Occipital lobe (tissue), 2 donors: ENCODE data around the gene ALK. TPM values are rescaled to one million over a fixed set of nuclear protein-coding genes. Genes with fewer than 3 reads are reported as not detected.

Experiments used
- DNase-seq: peaks from one replicate; lab custom pipeline; 2025; lab: John Stamatoyannopoulos, UW
- total RNA-seq: library from RNA; depleted of rRNA; stranded (reverse); fragments of >200 nt; gene quantifications from one replicate; pipeline ENCODE4 v1.2.3, GENCODE V29; 2014

Gene ALK
- total RNA-seq, 1 donor from 2014 or later = 0.78 TPM

DNA sequence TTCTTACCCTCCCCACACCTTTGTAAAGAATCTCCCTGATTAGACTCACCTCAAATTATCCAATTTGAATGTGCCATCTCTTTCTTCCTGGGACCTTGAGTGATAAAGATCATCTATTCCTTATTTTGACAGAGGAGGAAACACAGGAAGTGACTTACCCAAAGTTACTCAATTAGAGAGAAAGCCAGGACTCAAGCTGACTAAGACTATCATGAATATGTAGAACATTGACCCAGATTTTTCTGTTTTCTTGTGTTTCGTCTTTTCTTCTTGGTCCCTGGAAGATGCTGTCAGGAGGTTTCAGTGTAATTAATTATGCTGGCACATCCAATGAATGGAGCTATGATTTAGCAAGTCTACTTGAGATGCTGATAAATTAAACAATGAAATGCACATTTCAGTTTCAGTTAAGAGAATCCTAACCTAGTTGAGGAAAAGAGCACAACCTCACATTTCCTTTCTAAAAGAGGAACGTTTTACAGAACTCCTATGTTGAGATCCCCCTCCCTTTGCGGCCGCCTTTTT is 425.8 kb downstream of the ALK start:
- DNase-seq = no peak

DNA sequence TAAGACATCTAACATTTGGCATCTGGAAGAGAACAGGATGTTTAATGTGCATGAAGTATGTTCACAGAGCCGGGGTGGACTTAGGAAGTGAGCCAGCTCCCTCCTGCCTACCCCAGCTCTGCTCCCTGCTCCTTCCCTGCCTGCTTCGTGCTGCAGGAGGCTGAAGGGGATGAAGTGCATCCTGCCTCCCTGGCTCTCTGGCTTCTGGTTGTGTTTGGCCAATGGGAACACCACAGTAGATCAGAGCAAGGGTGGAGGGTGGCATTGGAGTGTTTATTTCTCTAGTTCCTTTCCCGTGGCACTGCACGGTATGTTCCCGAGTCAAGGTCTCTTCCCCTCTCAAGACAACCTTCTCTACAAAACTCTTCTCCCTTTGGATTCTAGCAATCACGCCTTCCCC is 426.3 kb downstream of the ALK start:
- DNase-seq = no peak

DNA sequence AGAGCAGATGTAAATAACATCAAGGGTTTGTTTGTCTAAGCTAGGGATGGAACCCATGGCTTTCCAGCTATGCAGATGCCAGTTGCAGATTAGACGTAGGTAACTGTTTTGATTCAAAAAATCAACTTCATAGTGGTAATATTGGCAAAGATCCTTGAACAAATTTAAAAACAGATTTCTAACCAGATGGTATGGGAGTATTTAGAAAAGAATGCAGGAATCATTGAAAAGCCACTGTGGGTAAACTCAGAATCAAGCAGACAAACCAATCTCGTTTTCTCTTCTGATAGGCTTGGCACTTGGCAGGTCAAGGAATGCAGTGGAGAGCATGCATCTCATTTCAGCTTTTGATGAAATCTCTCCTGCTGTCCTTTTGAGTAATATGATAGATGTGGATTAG is 428.7 kb downstream of the ALK start:
- no peak for DNase-seq

DNA sequence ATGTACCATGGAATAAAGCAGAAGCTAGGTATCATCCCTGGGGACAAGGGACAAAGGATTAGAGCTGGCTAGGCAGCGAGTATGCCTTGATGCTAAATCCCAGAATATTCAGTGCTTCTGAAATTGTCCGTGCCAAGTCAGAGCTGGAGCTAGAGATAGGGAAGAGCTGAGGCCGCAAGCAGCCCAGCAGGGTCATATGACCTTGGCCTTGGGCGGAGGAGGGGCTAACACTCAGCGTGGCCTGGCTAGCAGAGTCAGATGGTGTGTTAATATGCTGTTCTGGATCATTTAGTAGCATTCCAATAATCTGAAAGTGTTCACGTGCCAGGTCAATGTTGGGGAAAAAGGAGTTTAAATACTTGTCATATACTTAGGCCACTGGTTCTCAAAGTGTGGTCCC is 431.3 kb downstream of the ALK start:
- DNase-seq = no peak

DNA sequence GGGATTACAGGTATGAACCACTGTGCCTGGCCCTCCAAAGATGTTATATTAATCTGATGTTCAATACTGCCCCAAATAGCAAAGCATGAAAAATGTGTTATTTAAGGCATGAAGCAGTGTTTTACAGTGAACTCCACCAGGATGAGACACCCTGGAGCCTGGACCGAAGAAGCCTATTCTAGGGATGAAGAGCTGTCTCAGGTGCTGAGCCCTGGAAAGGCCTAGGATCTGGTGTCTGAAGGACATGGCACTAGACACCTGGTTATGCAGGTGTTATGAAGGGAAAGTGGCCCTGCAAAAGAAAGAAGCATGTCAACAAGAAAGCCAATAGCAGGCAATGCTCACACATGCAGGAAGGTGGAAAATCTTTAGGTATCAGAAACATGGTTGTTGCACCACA is 431.8 kb downstream of the ALK start:
- DNase-seq = no peak

DNA sequence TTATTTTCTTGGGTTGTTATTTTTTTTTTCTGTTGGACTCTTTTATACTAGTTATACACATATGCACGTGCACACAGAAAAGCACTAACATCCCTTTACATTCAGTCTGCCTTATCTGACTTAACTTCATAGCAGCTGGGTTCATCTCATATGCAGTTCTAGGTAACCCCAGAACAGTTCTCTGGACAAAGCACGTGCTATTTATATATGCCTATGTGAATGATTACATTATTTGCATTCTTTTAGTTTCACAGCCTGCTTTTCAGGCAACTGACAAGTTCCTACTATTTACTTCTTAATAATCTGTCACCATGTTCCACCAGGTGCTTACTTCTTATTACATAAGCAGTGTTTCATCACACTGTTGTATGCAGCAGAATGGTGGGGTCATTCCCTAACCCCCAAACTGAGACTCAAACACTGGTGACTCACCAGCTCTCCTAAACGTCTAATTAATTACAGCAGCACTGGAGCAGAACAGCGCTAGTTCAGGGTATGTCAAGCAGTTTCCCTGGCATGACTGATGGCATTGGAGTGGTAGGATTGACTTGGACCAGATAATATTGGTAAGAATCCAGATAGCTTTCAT is 433.3 kb downstream of the ALK start:
- DNase-seq = no peak

DNA sequence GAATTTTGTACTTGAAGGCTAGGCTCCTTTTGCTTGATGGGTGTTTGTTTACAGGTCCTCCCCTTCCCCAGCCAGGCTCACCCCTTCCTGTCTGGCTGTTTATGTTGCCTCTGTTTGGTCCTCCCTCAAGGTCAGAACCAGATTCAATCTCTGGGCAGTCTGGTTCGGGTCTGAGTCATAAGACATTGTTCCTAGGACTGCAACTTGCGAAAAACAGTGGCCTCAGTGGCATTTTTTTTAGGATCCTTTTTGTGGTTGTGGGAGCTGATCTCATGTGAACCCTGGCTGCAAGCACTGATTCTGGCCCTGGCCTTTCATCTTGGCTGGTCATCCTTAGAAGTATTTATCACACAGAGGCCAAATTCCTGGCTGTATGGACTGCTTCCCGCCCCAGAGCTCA is 435.8 kb downstream of the ALK start:
- no peak for DNase-seq

DNA sequence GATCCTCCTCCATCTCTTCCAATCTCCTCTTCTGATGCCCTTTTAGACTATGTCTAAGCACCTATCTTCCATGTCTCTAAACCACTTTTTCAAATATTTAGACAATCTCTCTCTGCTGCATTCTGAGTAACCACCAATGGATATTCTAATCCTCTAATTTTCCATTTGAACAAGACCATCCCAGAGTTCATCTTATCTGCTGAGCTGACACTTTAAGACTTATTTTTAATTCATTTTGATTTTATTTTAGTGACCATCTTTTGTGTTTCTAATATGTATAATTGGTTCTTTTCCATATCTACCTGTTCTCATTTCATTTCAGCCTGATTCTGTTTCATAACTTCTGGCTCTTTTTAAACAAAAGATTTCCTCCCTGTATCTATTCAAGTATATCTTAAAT is 436.3 kb downstream of the ALK start:
- no peak for DNase-seq

DNA sequence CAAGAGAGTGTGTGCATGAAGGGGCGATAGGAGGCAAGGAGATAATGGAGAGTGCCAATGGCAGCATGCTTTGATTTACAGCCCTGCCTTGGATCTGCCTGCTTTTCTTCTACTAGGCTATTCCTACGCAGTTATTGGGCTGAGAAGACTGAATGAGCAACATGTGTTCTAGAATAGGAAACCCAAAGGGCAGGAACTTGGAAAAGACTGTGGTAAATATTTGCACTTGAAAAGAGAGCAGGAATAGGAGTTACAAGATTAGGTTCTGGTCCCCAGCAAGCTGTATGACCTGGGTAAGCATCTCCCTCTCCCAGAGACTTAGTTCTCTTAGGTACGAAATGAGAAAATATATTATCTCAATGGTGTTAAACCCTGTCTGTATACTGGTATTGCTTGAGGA is 438.5 kb downstream of the ALK start:
- no peak for DNase-seq

DNA sequence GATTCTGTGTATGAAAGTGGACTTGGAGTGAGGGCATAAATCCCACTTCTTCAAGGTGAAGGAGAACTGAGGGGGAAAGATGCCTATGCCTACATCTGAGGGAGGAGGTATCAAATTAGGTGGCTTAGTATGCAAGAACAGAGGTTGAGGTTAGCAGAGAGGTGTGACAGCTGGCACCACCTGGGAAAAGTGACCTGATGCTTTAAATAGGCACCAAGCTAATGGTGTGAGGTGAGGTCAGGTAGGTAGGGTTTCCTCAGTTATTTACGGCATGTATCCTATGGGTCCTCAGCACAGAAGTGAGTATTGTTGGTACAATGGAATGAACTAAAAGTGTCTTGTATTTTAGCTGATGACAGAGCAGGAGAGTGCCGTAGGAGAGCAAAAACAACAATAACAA is 439.0 kb downstream of the ALK start:
- DNase-seq = no peak

DNA sequence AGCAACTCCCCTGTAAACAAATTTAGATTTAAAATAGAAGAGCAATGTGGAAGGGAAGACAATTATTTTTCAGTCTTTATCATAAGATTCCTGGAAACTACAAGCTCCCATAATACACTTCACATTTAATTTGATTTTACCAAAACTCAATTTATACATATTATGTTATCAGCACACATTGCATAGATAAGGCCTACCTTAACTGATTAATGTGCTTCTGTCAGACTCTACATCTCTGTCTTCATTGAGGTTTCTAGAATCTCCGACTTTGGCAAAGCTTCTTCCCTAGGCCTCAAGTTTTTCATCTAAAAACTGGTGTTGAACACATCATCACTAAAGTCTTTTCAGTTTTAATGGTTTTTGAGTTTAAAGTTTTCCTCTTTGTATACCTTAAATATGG is 440.1 kb downstream of the ALK start:
- no peak for DNase-seq

DNA sequence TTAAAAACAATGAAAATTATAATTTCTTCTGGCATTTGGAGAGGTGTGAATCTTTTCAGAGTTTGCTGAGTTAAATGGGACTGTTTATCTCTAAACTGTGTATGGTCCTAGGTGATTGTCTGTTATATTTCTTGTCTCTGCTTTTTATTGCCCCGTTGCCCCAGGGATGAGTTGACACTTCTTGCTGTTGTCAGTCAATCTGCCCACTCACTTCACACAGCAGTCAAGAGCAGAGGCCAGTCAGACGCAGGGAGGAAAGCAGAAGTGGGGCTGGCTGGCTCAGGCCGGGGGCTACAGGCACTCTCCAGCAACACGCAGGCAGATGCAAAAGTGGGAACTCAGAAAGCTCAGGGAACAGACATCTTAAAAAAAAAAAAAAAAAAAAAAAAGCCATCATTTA is 441.0 kb downstream of the ALK start:
- DNase-seq = no peak

DNA sequence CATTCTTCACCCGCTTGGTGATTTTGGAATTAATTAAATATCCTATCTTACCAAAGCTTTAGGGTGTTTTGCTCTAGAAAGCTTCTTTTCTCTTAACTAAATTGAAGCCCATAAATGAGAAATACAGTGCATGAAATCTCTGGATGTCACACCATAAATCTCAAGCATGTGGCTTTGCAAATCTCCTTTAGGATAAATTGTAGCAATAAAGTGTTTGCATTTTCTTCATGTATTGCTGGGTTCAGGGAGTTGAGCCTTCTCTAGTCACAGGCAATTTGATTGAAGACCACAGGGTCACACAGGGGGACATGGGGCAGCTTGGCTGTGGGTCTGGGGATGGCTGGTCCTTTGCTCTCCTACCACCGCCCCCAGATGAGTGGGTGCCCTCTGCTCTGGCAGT is 442.0 kb downstream of the ALK start:
- no peak for DNase-seq

DNA sequence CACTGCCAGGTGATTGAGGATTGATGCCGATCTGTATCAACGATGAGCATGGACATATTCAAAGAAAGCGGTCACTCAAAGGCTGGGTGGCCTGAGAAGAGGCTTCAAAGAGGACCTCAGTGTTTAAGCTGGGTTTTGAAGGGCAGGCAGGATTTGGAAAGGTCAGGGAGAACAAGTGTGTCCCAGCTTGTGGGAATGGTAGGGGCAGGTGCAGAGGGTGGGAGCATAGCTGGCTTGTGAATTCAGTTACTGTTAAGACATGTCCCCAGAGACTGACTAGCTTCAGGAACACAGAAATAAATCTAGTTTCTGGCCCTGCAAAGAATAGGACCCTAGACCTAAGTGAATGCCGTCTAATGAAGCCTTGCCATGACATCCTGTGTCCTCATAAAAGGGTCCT is 442.7 kb downstream of the ALK start:
- DNase-seq = no peak

DNA sequence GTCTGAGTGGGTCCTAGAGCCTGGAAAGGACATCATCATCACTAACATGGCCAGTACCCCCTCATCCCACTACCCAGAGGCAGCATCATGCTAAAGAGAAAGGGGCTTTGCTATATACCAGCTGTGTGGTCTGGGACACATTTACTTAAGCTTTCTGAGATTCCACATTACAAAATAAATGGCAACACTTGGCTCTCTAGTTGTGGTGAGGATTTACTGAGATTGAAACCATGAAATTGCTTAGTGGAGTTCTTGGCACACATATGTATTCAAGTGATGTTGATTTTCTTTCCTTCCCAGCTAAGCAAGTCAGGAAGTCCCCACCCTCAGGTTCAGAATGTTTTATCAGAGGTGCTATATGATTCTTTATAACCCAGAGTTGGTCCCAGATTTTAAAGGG is 444.2 kb downstream of the ALK start:
- no peak for DNase-seq

DNA sequence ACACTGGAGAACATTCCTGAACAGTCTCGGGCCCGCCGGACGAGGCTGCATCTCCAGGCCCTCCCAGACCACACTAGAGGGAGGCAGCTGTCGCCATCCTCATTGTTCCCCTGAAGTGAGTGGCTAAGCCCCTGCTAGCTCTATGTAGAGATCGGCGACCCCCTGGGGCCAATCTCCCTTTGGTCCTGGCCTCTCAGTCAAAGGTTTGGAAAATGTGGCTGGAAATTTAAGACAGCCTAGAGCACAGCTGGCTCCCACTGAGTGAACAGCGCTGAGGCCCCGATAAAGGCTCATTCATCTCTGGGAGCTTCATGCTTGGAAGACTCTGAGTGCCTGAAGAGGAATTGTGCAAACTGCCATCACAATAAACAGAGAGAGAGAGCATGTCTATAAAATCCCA is 445.9 kb downstream of the ALK start:
- no peak for DNase-seq

DNA sequence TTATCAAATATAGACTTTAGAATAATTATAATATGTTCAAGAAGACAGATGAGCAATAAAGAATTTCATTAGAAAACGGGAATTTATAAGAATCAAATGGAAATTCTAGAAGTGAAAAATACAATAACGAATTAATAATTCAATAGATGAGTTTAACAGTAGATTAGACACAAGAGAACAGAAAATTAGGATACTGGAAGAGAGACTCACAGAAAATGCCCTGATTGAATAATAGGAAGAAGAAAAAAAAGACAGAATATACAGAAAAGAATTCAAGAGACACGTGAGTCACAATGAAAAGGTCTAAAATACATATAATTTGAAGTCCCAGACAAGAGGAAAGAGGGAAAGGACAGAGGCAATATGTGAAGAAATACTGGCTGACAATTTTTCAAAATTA is 451.4 kb downstream of the ALK start:
- no peak for DNase-seq

DNA sequence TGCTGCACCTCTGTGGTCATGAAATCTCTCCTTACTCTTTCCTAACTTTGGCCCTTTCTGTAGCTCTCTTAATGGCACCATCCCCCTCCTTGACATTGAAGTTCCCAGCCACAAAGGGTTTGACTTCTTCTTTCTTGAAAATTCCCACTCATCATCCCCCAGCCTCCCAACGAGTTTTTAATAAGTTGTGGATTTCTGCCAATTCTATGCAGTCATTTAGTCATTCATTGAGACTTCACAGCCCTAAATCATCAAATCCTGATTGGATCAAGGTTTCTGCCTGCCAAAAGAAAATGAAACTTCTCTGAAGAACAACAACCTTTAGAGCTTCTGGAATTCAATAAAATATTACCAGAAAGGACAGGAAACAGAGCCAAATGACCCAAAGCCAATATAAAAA is 451.9 kb downstream of the ALK start:
- no peak for DNase-seq

DNA sequence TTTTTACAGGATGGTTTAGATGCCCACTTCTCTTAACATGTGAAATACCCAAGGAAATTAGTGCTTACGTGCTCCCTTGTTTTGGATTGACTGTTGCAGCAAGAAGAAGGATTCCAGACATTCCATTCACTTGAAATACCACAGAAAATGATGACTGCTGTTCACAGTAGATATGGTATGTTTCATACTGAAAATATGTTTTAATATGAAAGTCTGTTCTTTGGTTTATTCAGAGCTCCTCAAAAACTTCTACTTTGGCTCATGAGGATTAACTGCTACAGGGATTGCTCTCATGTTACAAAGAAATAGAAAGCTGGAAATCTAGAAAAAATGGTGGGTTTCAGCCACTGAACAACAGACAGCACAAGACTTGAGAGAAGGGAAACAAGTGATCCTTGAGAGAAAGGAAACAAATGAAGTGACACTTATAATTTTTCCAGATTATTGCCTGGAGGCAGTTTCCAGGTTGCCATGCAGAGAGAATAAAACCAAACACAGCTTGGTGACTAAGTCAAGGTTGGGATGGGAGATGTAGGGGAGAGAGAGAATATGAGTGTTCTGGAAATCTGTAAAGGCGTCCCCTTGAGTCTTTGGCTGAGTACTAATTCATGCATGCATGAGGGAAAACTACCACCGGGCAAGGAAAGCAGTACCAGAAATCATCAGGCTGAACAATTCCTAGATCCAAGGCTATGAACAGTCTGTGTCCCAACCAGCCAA is 458.0 kb downstream of the ALK start:
- no peak for DNase-seq

DNA sequence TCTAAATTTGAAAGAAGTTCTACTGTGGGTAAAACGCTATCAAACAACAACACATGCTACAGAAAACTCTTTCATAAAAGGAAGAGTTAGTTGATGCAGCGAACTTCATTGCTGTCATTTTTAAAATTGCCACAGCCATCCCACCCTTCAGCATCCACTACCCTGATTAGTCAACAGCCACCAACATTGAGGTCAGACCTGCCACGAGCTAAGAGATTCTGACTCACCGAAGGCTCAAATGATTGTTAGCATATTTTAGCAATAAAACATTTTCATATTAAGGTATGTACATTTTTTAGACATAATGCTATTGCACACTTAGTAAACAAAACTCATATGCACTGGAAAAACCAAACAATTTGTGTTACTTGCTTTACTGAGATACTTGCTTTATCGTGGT is 459.1 kb downstream of the ALK start:
- no peak for DNase-seq

DNA sequence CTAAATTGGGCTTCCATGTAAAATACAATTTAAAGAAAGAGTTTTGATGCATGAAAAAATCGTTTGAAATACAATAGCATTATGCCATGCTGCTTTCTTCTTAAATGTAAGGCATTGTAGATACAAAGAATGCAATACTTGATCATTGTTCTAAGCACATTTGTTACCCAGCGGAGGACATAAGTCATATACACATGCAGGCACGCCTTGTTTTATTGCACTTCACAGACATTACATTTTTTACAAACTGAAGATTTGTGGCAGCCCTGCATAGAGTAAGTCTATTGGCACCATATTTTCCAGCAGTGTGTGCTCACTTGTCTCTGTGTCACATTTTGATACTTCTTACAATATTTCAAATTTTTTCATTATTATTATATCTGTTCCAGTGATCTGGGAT is 461.2 kb downstream of the ALK start:
- no peak for DNase-seq

DNA sequence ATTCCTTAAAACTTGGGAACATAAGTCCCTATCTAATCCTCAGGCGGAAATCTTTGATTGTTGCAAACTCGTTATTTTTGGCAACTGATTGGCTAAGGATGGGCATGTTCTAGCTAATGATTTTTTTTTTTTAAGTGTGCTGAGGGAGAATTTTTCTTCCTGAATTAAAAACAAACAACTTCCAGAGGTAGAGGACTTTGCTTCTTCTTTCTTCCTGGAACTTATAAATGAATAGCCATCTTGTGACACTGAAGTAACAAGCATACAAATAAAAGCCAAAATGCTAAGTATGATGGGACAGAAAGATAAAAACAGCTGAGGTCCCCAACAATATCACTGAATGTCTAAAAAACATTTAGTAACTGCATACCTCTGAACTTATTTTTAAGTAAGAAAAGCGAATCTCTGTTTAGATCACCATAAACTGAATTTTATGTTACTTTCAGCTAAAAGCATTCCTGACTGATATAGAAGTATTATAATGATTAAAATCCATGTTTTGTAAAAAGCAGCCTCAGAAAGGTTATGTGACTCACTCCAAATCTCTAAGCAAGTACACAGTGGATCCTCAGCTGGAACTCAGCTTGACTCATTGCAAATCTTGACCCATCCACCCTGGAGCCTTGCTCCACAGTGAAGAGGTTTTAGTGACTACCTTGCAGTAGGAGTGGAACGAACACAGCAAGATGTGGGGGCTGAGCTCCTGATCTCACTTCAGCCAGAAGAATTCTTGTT is 461.8 kb downstream of the ALK start:
- DNase-seq = no peak

DNA sequence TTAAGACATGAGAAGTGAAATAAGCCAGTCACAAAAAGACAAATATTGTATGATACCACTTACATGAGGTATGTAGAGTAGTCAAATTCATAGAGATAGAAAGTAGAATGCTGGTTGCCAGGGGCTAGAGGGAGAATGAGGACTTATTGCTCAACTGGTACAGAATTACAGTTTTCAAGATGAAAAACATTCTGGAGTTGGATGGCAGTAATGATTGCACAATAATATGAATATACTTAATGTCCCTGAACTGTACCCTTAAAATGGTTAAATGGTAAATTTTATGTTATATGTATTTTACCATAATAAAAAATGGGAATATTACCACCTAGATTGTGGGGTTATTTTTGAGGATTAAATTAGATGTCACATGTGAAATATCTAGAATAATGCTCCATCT is 465.0 kb downstream of the ALK start:
- no peak for DNase-seq
